ENCODE data around the gene HOXD3.

GRCh38 chr2:176120364-176121189, 36.5 kb upstream of the HOXD3 start:
- TF ChIP-seq CTCF (IDR thresholded peaks at IDR 0.05) (no peak), POLR2A (IDR thresholded peaks at IDR 0.05) (no peak), EP300 (IDR thresholded peaks at IDR 0.05) (no peak)
